KMS-11 (cell line): ENCODE data around the gene PRPF6.

Source experiments
- H2AFZ ChIP-seq: fragments of 200-600 bp; sonication (generic); 2 replicates; pipeline ENCODE4 v1.6.1; 2016; ENCODE audit warnings: antibody characterized with exemption, mixed run types, low read depth
- H3K27ac ChIP-seq: fragments of 200-600 bp; sonication (generic); 2 replicates; pipeline ENCODE4 v1.6.1; 2016; ENCODE audit warnings: mild to moderate bottlenecking, mixed run types
- H3K27me3 ChIP-seq: fragments of 200-600 bp; sonication (generic); 2 replicates; pipeline ENCODE4 v1.6.1; 2017; ENCODE audit warnings: mild to moderate bottlenecking, low read depth, mixed run types, moderate library complexity; ENCODE audit not compliant: insufficient read depth
- H3K36me3 ChIP-seq: fragments of 200-600 bp; sonication (generic); 2 replicates; pipeline ENCODE4 v1.6.1; 2017; ENCODE audit warnings: mild to moderate bottlenecking, mixed run types; ENCODE audit not compliant: insufficient read depth
- H3K4me1 ChIP-seq: fragments of 200-600 bp; sonication (generic); 2 replicates; pipeline ENCODE4 v1.6.1; 2016; ENCODE audit warnings: mild to moderate bottlenecking, low read depth, mixed run types; ENCODE audit not compliant: poor library complexity, severe bottlenecking
- H3K4me2 ChIP-seq: fragments of 200-600 bp; sonication (generic); 2 replicates; pipeline ENCODE4 v1.7.0; 2016; ENCODE audit warnings: mild to moderate bottlenecking, mixed run types
- H3K4me3 ChIP-seq: fragments of 200-600 bp; sonication (generic); IDR thresholded peaks from 2 replicates; pipeline ENCODE4 v1.6.1; 2017; ENCODE audit warnings: low read depth, low read length, mixed read lengths; ENCODE audit not compliant: insufficient read depth
- H3K79me2 ChIP-seq: fragments of 200-600 bp; sonication (generic); 2 replicates; pipeline ENCODE4 v1.6.1; 2016; ENCODE audit warnings: low read depth, mixed run types; ENCODE audit not compliant: insufficient read depth
- H3K9ac ChIP-seq: fragments of 200-600 bp; sonication (generic); 2 replicates; pipeline ENCODE4 v1.6.1; 2016; ENCODE audit warnings: mild to moderate bottlenecking, mixed run types
- H4K20me1 ChIP-seq: fragments of 200-600 bp; sonication (generic); 2 replicates; pipeline ENCODE4 v1.6.1; 2016; ENCODE audit warnings: mild to moderate bottlenecking, mixed run types; ENCODE audit not compliant: insufficient read depth
- TF ChIP-seq, protein P1 (sequence below): fragments of 200-600 bp; sonication (generic); conservative IDR thresholded peaks from 2 replicates; pipeline ENCODE4 v1.6.1; 2017; ENCODE audit warnings: low read depth, mild to moderate bottlenecking, antibody characterized with exemption, low read length, moderate library complexity, mixed read lengths

Gene PRPF6

GRCh38 chr20:63940071-63940471 lies 40.9 kb upstream of the PRPF6 start:
- no peak overlapping the region for H3K9ac ChIP-seq
- H3K4me3 ChIP-seq, result no peak overlapping the region

GRCh38 chr20:63940472-63941266 lies 40.3 kb upstream of the PRPF6 start:
- H3K27ac ChIP-seq, result no peak overlapping the region
- no peaks in the 10 kb centered on the region for H3K4me1 ChIP-seq
- H4K20me1 ChIP-seq, result no peaks in the 10 kb centered on the region
- H3K4me3 ChIP-seq, result no peak overlapping the region
- no peak overlapping the region for H3K9ac ChIP-seq
- H3K27me3 ChIP-seq, result no peaks in the 10 kb centered on the region
- H2AFZ ChIP-seq, result no peak overlapping the region
- TF ChIP-seq, protein P1, sequence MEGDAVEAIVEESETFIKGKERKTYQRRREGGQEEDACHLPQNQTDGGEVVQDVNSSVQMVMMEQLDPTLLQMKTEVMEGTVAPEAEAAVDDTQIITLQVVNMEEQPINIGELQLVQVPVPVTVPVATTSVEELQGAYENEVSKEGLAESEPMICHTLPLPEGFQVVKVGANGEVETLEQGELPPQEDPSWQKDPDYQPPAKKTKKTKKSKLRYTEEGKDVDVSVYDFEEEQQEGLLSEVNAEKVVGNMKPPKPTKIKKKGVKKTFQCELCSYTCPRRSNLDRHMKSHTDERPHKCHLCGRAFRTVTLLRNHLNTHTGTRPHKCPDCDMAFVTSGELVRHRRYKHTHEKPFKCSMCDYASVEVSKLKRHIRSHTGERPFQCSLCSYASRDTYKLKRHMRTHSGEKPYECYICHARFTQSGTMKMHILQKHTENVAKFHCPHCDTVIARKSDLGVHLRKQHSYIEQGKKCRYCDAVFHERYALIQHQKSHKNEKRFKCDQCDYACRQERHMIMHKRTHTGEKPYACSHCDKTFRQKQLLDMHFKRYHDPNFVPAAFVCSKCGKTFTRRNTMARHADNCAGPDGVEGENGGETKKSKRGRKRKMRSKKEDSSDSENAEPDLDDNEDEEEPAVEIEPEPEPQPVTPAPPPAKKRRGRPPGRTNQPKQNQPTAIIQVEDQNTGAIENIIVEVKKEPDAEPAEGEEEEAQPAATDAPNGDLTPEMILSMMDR, result no peak
- H3K79me2 ChIP-seq, result no peaks in the 10 kb centered on the region
- H3K4me2 ChIP-seq, result no peak overlapping the region
- no peaks in the 10 kb centered on the region; the same call in 1 of the 2 replicates for H3K36me3 ChIP-seq

More at GRCh38 chr20:63940071-63940471, 40.9 kb upstream of the PRPF6 start:
- Histone ChIP-seq H4K20me1 (no peaks in the 10 kb centered on the region), H3K27ac (no peak overlapping the region), H2AFZ (no peak overlapping the region), H3K4me2 (no peak overlapping the region), H3K27me3 (no peaks in the 10 kb centered on the region), H3K4me1 (no peaks in the 10 kb centered on the region), H3K79me2 (no peaks in the 10 kb centered on the region), H3K36me3 (no peaks in the 10 kb centered on the region; the same call in 1 of the 2 replicates)
- TF ChIP-seq, protein P1, result no peak

- Histone ChIP-seq H3K27ac (no peak overlapping the region), H3K9ac (no peak overlapping the region), H3K4me1 (no peaks in the 10 kb centered on the region), H3K79me2 (peaks cover 4% of the 10 kb centered on the region; the same call in 1 of the 2 replicates), H3K4me3 (no peak overlapping the region), H3K27me3 (no peaks in the 10 kb centered on the region), H3K4me2 (no peak overlapping the region), H4K20me1 (no peaks in the 10 kb centered on the region), H2AFZ (no peak overlapping the region), H3K36me3 (no peaks in the 10 kb centered on the region)
- TF ChIP-seq, protein P1, result no peak
Observed at GRCh38 chr20:63941282-63942081, 39.5 kb upstream of the PRPF6 start.

DNA sequence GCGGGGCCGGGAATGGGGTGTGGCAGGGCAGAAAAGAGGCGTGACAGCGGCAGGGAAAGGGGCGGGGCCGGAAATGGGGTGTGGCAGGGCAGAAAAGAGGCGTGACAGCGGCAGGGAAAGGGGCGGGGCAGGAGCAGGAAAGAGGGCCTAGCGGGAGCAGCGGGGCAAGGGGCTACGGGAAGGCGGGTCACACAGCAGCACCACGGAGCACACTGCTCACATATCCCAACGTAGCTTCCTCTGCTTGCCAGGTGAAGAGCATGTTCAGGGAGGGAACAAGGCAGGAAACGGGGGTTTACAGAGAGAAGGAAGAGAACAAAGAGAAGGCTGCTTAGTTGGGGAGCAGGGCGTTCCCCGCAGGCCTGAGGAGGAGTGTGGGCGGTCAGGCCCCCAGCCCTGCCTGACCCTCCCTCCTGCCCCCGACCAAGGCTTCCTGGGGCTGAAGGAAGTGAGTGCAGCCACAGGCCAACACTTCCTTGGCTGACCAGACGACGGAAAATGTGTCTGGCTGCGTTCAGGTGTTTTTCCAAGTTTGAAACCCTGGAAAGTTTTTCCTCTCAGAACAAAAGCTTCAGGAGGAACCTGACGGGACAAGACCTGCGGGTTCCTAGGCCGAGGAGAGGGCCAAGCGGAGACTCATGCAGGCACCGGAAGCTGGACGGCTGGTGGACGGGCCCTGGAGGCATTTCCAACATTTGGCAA lies 38.5 kb upstream of the PRPF6 start:
- no peak overlapping the region for H3K4me3 ChIP-seq
- H3K4me1 ChIP-seq, result no peaks in the 10 kb centered on the region
- no peak overlapping the region for H2AFZ ChIP-seq
- H3K27ac ChIP-seq, result no peak overlapping the region
- H3K9ac ChIP-seq, result no peak overlapping the region
- TF ChIP-seq, protein P1, result no peak
- peaks cover 13% of the 10 kb centered on the region; the same call in 1 of the 2 replicates for H3K79me2 ChIP-seq
- no peaks in the 10 kb centered on the region for H3K27me3 ChIP-seq
- H3K36me3 ChIP-seq, result no peaks in the 10 kb centered on the region
- no peaks in the 10 kb centered on the region for H4K20me1 ChIP-seq
- H3K4me2 ChIP-seq, result no peak overlapping the region
